ENCODE measurements around the gene CIPC.

DNA sequence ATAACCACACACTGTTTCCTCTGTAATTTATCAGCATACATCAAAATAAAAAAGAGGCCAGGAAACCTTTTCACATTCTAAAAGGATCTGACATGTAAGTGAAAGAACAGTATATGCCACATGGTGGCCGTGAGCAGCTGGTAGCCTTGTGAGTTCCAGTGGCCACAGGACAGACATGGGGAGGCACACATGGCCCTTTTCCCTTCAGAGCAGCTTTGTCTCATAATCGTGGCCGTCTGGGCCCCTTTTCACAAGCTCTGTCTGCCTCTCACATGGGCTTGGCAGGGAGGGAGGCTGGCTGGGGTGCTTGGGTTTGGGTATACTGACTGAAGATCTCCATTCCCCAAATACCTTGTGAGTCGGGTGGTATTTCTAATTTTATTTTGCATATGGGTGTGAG lies 45.0 kb downstream of the CIPC start:
- TF ChIP-seq CTCF (IDR thresholded peaks at IDR 0.05), result no peak
- TF ChIP-seq POLR2A (IDR thresholded peaks at IDR 0.05), result no peak
- no peak for TF ChIP-seq EP300 (IDR thresholded peaks at IDR 0.05)
- TF ChIP-seq POLR2AphosphoS5 (IDR thresholded peaks at IDR 0.05), result no peak

All from stomach (tissue), 4 donors.